HG02943 (cell line): ENCODE results near the gene SPDYE4.

Source experiments
- ATAC-seq: cut with Tn5 transposase; IDR thresholded peaks from one replicate; pipeline ENCODE4 v1.9.1; 2021; ENCODE audit warnings: mild to moderate bottlenecking, low read depth, moderate library complexity; ENCODE audit not compliant: unreplicated experiment

SPDYE4 gene

DNA sequence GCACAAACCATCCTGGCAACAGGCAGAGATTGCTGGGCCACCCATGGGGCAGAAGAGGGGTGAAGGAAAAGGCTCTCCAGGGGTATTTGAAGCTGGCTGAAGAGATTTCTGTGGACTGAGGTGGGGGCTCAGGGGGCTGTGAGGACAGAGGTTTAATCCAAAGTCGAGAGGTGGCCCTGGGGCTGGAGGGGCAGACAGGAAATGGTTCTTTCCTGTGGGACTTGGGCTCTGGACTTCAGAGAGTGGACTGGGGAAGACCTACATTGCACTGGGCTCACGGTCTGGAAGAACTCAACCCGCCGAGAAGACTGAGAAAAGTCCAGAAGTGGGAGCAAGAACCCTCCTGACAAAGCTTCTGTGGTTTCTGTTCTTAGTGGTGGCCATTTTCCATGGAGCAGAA, 16.6 kb downstream of the SPDYE4 start:
- no peak for ATAC-seq

DNA sequence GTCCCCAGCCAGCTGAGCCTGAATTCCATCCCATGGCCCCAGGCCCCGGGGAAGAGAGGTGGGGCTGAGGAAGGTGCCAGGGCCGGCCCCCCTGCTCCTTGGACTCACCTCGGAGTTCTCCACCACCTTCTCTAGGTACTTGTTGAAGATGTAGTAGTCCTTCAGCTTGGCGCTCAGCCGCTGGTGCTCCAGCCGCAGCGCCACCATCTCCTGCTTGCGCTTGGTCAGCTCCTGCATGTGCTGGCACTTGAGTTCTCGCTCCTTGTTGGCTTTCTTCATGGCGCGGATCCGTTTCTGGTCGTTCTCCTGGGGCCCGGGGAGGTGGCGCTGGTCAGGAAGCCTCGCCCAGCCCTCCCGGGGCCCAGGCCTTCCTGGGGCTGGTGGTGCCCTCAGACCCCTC, 17.0 kb downstream of the SPDYE4 start:
- ATAC-seq = no peak

DNA sequence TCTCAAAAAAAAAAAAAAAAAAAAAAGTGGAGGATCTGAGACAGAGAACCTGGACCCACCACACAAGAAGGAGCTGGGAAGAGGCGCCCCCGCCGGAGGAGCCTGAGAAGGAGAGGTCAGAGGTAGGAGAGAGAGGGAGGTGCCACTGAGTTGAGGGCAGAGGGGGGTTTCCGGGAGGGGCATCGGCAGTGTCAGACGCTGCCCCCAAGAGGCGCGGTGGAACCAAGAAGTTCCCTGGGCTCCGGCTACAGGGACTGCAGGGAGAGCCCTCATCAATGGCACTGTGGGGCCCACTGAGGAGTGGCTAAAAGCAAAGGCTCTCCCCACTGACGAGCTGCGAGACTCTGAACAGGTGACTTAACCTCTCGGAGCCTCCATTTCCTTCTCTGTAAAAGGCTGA, 17.9 kb downstream of the SPDYE4 start:
- no peak for ATAC-seq

DNA sequence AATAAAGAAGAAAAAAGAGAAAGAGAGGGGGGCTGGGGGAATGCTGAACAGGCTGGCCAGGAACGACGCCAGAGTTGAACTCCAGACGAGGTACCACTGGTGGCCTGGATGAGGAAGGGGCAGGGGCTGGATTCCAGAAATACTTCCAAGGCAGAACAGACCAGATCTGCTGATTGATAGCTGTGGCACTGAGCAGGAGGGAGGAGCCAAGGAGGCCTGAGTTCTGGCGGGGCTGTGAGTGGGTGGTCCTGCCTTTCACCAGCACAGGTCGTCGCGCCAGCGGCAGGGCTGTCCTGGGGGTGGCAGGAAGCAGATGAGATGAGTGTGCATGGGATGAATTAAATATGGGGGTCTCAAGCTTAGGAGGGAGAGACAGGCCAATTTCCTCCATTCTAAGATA, 19.2 kb downstream of the SPDYE4 start:
- no peak for ATAC-seq

DNA sequence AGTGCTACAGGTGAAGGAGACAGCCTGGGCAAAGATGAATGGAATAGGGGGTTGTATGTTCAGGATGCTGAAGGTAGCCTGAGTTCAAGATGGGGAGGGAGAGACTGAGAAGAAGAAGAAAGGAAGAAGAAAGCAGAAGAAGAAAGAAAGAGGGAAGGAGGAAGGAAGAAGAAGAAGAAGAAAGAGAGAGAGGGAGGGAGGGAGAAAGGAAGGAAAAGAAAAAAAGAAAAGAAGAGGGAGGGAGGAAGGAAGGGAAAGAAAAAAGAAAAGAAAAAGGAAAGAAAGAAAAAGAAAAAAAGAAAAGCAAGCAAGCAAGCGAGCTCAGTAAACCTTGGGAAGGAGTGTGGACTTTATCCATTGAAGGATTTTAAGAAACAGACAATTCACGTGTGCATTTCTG, 21.6 kb downstream of the SPDYE4 start:
- ATAC-seq = no peak

DNA sequence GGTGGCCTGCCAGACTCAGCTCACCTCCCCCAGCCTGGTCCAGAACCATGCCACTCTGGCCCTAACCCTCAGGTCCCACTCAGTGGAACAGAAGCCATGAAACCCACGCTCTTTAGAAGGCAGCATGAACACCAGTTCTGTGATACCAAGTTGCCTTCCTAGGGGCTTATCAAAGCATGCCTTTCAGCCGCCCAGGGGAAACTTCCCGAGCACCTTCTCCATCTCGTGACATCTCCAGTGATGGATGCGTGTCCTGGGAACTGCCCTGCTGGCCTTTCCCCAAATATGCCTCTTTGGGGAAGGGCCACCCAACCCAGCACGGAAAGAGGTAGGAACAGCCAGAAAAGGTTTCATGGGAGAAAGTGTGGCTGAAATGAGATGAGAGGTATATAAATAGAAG, 22.0 kb downstream of the SPDYE4 start:
- no peak for ATAC-seq

DNA sequence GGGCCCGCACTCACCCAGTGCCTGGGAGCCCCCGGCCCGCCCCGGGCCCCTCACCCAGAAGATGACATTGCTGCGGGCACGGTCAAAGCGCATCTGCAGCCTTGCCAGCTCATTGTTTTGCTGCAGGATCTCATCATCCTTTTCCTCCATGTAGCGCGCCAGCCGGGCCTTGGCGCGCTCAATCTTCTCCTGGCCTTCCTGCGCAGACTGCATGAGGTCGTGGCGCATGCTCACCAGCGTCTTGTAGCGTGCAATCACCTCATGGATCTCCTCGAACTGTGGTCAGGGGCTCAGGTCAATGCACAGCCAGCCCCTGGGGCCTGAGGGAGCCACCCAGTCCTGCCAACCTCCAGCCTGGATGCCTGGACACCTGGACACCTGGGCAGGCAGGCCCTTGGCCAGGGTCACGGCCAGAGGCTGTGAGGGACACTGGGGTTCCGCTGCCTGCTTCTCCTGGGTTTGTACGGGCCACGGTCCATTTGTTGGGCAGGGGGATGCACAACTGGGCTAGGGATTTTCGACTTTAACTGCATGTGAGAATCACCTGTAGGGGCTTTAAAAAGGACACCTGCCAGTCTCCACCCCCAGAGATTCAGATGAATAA, 22.9 kb downstream of the SPDYE4 start:
- ATAC-seq = no peak

DNA sequence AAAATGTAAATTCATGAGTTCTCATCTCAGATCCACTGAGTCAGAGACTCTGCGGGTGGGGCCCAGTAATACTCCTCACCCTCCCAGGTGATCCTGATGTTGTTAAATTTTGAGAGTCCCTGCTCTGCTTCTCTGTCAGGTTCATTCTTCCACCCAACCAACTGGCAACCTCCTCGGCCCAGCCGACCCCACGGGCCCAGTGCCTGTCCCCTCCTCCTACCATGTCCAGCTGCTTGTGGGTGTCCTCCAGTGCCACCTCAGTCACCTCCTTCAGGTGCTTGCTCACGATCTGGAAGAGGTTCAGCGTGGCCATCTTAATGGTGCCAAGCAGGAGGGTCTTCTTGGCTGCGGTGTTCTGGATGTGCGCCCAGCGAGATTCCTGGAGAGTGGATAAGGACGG, 23.5 kb downstream of the SPDYE4 start:
- ATAC-seq = no peak

DNA sequence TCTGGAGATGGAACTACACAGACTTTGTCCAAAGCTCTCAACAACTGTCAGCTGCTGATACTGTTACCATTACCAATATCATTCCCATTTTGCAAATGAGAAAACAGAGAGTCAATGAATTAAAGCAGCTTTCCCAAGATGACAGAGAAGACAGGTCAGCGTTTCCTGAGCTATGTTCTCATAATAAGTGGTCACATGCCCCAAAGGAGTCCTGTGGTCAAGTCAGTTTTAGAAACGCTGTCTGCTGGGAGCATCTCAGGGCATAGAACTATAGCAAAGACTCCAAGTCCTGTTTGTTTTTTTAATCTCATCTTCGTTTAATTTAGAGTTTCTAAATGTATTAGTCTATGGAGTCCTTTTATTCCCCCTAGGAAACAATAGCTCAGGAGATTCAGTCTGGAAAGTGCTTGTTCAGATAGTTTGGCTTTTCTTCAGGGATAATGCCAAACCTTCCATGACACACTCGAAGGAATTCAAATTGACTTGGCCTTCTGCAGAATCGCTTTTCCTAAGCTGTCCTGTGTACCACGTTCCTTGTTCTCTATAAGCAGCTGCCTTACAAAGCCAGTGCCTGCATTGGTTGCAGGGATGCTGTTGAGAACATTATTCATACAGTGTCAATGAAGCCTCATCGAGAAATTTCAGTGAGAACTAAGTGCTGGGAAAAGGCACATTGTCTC, 25.8 kb downstream of the SPDYE4 start:
- no peak for ATAC-seq

DNA sequence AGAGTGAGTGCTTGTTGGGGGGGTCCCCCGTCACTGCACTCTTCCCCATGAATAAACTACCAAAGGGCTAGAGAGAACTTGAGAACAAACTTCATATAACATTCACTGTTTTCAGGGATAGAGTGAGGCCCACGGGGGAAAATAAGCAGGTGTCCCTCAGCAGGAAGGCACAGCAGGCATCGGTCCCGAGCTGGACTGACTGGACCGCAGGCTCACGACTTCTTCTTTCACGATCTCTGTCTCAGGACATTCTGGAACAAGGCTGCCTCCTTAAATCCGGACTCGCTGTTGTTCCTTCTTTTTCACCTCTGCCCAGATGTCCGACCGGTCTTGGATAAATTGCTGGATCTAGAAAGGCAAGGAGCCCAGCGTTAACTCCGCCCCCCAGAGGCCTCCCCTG, 28.5 kb downstream of the SPDYE4 start:
- ATAC-seq = no peak

DNA sequence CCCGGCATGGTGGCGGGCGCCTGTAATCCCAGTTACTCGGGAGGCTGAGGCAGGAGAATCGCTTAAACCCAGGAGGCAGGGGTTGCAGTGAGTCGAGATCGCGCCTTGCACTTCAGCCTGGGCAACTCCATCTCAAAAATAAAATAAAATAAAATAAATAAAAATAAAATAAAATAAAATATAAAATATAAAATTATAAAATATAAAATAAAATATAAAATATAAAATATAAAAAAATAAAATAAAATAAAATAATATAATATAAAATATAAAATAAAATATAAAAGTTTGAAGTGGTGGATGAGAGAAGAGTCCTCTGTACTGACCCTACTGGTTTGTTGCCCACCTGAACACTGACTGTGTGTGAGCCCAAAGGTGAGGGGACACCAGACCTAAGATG, 28.9 kb downstream of the SPDYE4 start:
- no peak for ATAC-seq

DNA sequence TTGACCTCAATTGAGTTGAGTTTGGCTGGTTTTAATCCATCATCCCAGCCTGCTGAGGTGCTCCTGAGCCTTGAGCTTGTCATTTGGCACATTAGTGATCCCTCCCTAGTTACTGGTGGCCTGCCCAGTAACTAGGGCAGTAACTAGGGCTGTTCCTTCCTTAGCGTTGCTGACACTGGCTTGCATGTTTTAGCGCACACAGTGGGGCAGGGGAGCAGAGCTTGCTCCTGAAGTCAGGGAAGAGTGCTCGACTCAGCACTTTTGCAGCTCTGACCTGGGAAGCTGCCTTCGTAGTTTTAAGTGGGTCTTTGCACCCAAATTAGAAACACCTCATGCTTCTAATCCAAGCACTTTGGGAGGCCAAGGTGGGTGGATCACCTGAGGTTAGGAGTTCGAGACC, 29.4 kb downstream of the SPDYE4 start:
- no peak for ATAC-seq

DNA sequence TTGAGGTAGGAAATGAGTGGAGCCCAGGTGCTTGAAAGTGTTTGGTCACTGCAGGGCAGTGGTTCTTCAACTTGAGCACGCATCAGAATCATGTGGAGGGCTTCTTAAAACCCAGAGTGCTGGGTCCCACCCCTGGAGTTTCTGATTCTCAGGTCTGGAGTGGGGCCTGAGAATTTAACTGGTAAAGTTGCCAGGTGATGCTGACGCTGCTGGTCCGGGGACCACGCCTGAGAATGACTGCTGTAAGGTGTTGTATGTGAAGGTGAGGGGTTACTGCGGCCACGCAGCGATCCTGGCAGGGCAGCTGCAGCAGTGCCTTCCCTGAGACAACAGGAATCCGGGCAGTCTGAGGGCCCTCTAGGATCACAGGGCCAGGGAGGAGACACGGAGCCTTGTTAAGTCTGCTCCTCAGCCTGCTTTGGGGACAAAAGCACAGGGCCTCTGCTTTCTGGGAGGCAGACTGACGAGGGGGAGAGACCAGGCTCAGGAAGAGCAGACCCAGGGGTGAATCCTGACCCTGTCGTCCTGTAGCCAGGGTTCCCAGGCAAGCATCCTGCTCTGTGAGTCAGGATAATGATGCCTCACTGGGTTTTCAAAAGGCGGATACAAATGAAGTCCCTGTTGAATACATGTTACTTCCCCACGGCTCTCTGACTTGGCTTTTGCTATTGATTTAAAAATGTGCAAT, 30.0 kb downstream of the SPDYE4 start:
- no peak for ATAC-seq

DNA sequence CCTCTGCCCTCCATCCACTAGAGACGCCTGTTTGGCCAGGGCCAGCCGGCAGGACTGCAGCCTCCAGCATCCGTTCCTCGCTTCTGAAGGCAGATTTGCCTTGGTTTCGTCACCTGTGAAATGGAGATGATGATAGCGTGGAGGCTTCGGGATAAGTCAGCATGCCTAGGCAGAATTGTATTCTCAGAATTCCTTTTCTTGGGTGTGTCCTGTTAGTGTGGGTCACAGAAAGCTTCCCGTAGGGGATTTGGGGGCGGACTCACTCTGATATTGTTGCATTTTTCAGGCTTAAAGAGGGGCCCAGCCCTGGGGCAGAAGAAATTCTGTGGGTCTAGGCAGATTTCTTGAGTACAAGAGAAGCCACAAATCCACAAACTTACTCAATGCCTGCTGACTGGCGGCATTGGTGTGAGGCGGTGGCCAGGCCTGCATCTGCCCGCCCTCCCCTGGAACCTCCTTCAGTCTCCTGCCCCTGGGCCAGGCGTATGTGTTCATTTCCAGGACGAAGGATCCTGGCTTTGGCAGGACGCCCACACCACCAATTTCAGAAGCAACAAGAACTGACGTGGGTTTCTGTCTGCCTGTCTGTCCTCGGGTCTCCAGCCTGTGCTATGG, 31.3 kb downstream of the SPDYE4 start:
- ATAC-seq = no peak

DNA sequence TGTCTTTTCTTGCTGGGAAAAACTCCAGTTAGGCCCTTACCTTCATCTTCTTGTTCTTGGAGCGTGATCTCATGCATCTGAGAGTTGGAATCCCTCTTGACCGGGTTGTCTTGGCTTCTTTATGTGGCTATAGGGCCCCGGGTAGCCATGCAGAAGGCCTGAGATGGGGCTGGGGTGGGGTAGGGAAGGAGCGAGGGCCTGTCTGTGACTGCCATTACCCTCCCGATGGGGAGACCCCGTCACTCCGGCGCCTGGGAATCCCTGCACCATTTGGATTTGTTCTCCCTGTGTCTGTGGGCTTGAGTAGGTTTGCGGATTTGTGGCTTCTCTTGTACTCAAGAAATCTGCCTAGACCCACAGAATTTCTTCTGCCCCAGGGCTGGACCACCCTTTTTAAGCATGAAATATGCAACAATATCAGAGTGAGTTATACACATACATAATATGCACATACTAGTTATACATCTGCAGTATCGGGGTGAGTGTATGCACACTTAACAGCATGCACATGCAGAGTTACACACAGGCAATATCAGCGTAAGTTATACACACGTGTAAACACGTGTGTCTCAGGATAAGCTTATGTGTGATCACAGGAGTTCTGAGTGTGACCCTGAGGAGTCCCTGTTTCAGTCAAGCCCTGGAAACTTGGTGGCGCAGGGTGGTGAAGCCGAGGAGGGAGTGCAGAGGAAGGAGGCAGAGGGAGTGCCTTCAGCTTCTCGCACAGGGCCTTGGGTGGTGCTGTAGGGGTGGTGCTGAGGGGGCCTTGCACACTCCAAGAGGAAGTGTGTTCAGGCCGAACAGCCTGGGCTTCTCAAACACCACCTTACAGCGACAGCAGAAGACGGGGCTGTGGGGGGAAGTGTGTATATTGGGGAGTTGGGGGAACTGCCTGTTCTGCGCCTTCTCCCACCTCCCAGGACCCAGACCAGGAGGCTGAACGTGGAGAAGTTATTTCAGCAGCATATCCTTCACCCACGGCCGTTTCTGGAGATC, 32.2 kb downstream of the SPDYE4 start:
- no peak for ATAC-seq

DNA sequence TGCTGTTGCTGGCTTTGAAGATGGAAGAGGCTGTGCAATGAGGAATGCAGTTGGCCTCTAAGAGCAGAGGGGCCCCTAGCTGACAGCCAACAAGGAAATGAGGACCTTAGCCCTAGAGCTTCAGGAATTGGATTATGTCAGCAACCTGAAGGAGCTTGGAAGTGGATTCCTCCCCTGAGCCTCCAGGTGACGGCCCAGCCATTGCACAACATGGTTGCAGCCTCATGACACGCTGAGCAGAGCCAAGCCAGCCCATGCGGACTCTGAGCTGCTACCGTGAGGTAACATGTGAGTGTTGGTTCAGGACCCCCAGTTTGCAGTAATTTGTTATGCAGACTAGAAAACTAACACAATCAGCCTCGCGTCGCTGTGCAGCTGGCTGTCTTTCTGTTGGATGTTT, 33.9 kb downstream of the SPDYE4 start:
- no peak for ATAC-seq

DNA sequence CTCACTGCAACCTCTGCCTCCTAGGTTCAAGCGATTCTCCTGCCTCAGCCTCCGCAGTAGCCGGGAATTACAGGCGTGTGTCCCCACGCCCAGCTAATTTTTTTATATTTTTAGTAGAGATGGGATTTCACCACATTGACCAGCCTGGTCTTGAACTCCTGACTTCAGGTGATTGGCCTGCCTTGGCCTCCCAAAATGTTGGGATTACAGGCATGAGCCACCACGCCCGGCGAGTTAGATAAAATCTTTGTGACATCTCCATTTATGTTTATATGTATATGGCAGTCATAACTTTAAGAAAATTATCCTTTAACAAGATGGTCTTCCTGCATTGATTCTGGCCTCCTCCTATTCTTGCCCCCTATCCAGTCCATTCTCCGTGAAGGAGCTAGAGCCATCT, 37.8 kb downstream of the SPDYE4 start:
- ATAC-seq = no peak

DNA sequence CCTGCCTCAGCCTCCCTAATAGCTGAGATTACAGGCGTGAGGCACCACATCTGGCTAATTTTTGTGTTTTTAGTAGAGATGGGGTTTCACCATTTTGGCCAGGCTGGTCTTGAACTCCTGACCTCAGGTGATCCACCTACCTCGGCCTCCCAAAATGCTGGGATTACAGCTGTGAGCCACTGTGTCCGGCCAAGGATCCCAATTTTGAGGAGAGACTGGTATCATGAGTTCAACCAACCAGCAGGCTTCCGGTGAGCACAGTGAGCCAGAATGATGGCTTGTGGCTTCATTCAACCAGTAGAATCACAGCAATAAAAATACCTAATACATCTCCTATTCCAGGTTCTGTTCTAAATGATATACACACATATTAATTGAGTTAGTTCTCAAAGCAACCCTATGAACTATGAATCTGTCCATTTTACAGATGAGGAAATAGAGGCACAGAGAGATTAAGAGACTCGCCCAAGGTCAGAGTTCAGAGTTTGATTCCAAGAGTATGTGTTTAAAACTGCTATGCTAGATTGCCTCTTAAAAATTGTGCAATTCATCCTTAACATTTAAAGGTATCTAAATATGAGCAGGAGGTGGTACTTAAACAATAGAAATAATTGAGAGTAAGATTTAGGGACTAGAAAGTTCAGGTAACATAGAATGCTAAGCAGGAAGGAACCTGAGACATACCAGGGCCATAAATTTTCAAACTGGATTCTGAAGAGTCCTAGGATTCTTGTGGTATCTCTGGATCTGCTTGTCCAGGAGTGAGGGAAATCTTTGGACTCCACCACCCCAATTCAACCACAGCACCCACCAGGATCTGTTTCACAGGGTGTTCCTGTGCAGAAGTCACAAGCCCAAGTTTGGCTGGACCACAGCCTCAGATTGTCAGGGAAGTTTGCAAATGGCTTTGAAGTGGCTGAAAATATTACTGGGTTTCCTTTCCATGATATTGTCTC, 38.8 kb downstream of the SPDYE4 start:
- no peak for ATAC-seq

DNA sequence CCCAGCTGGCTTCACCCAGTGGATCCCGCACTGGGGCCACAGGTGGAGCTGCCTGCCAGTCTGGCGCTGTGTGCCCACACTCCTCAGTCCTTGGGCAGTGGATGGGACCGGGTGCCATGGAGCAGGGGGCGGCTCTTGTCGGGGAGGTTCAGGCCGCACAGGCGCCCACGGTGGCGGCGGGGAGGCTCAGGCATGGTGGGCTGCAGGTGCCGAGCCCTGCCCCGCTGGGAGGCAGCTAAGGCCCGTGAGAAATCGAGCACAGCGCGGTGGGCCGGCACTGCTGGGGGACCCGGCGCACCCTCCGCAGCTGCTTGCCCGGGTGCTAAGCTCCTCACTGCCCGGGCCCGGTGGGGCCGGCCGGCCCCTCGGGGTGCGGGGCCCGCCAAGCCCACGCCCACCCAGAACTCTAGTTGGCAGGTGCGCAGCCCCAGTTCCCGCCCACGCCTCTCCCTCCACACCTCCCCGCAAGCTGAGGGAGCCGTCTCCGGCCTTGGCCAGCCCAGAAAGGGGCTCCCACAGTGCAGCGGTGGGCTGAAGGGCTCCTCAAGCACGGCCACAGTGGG, 40.3 kb downstream of the SPDYE4 start:
- ATAC-seq = no peak
